Karpas-422 (cell line): ENCODE measurements around the gene KCNQ5. TPM values are rescaled to one million over a fixed set of nuclear protein-coding genes. Genes with fewer than 3 reads are reported as not detected.
A peak's percentile ranks its signal among the peaks of the same experiment; 100 is the strongest.

ENCODE experiments used
- DNase-seq: peaks from one replicate; pipeline ENCODE4 v3.0.0-alpha.2; 2015
- H2AFZ ChIP-seq: fragments of 200-600 bp; sonication (generic); 2 replicates; pipeline ENCODE4 v1.6.1; 2014; ENCODE audit warnings: antibody characterized with exemption, low read length, mixed read lengths
- H3K27ac ChIP-seq: fragments of 200-600 bp; sonication (generic); 2 replicates; pipeline ENCODE4 v1.5.1; 2014; ENCODE audit warnings: mild to moderate bottlenecking, low read length, moderate library complexity
- H3K27me3 ChIP-seq: fragments of 200-600 bp; sonication (generic); 2 replicates; pipeline ENCODE4 v1.6.1; 2014; ENCODE audit warnings: low read length, mixed read lengths
- H3K36me3 ChIP-seq: fragments of 200-600 bp; sonication (generic); 2 replicates; pipeline ENCODE4 v1.6.1; 2014; ENCODE audit warnings: low read length, mixed read lengths; ENCODE audit not compliant: insufficient read depth
- H3K4me1 ChIP-seq: fragments of 200-600 bp; sonication (generic); 2 replicates; pipeline ENCODE4 v1.6.1; 2014; ENCODE audit warnings: mild to moderate bottlenecking, low read length, mixed read lengths
- H3K4me2 ChIP-seq: fragments of 200-600 bp; sonication (generic); 2 replicates; pipeline ENCODE4 v1.6.1; 2014; ENCODE audit warnings: low read length, low read depth, mild to moderate bottlenecking; ENCODE audit not compliant: poor library complexity, severe bottlenecking
- H3K4me3 ChIP-seq: fragments of 200-600 bp; sonication (generic); 2 replicates; pipeline ENCODE4 v1.5.1; 2014; ENCODE audit warnings: mild to moderate bottlenecking, antibody characterized with exemption, low read length, mixed read lengths
- H3K79me2 ChIP-seq: fragments of 200-600 bp; sonication (generic); 2 replicates; pipeline ENCODE4 v1.6.1; 2014; ENCODE audit warnings: mild to moderate bottlenecking, low read length, mixed read lengths
- H3K9ac ChIP-seq: fragments of 200-600 bp; sonication (generic); 2 replicates; pipeline ENCODE4 v1.6.0; 2014; ENCODE audit warnings: low read length
- H3K9me2 ChIP-seq: fragments of 200-600 bp; sonication (generic), shearing (Covaris generic); replicated peaks from 2 replicates; pipeline ENCODE4 v1.6.0; 2014; ENCODE audit warnings: mild to moderate bottlenecking, low read length, moderate library complexity; ENCODE audit not compliant: insufficient read depth
- H3K9me3 ChIP-seq: fragments of 300-700, 200-600 bp; sonication (generic); 2 replicates; pipeline ENCODE4 v1.6.1; 2014; ENCODE audit warnings: low read length, mixed read lengths
- H4K20me1 ChIP-seq: fragments of 200-600 bp; sonication (generic); 2 replicates; pipeline ENCODE4 v1.6.1; 2014; ENCODE audit warnings: mild to moderate bottlenecking, antibody characterized with exemption, low read length, low read depth; ENCODE audit not compliant: insufficient read depth
- total RNA-seq: library from RNA; depleted of rRNA; stranded (reverse); fragments of >200 nt; shearing (Covaris generic); gene quantifications from 2 replicates; pipeline ENCODE4 v1.2.3, GENCODE V29; 2014; ENCODE audit warnings: low replicate concordance

KCNQ5 gene
- total RNA-seq, 1 experiment from 2014 or later: 50.5 TPM

- Histone ChIP-seq H3K4me3 (no peak overlapping the region), H3K79me2 (peaks cover 98% of the 10 kb centered on the region), H3K27me3 (no peaks in the 10 kb centered on the region), H3K27ac (no peak overlapping the region), H3K9ac (no peak overlapping the region), H2AFZ (no peak overlapping the region), H3K4me2 (no peak overlapping the region), H4K20me1 (no peaks in the 10 kb centered on the region), H3K4me1 (no peaks in the 10 kb centered on the region), H3K9me3 (no peaks in the 10 kb centered on the region; the same call in 1 of the 2 replicates), H3K9me2 (no peaks in the 10 kb centered on the region), H3K36me3 (peaks cover 6% of the 10 kb centered on the region; the same call in 1 of the 2 replicates)
- no peak for DNase-seq
Measured at GRCh38 chr6:72699159-72699558, 77.3 kb downstream of the KCNQ5 start.

- H3K9me2 ChIP-seq: no peaks in the 10 kb centered on the region
- H3K27ac ChIP-seq: no peak overlapping the region
- no peaks in the 10 kb centered on the region for H3K9me3 ChIP-seq
- H3K9ac ChIP-seq: no peak overlapping the region
- H2AFZ ChIP-seq: no peak overlapping the region
- no peaks in the 10 kb centered on the region for H3K27me3 ChIP-seq
- no peaks in the 10 kb centered on the region for H3K4me1 ChIP-seq
- no peak for DNase-seq
- peaks cover 98% of the 10 kb centered on the region for H3K79me2 ChIP-seq
- H4K20me1 ChIP-seq: no peaks in the 10 kb centered on the region
- H3K4me2 ChIP-seq: no peak overlapping the region
- H3K4me3 ChIP-seq: no peak overlapping the region
- no peaks in the 10 kb centered on the region for H3K36me3 ChIP-seq
Measured at GRCh38 chr6:72702421-72702820, 80.6 kb downstream of the KCNQ5 start.

GRCh38 chr6:72703093-72703492 lies 81.2 kb downstream of the KCNQ5 start:
- Histone ChIP-seq H3K27ac (no peak overlapping the region), H3K9ac (no peak overlapping the region), H3K79me2 (peaks cover 98% of the 10 kb centered on the region), H2AFZ (no peak overlapping the region), H3K4me1 (no peaks in the 10 kb centered on the region), H3K4me2 (no peak overlapping the region), H3K36me3 (no peaks in the 10 kb centered on the region), H3K9me3 (no peaks in the 10 kb centered on the region), H3K27me3 (no peaks in the 10 kb centered on the region), H4K20me1 (no peaks in the 10 kb centered on the region), H3K9me2 (no peaks in the 10 kb centered on the region), H3K4me3 (no peak overlapping the region)
- DNase-seq: no peak

- H3K27ac ChIP-seq: no peak overlapping the region
- no peaks in the 10 kb centered on the region for H3K9me3 ChIP-seq
- peaks cover 98% of the 10 kb centered on the region for H3K79me2 ChIP-seq
- H3K9me2 ChIP-seq: no peaks in the 10 kb centered on the region
- no peaks in the 10 kb centered on the region for H3K36me3 ChIP-seq
- DNase-seq: no peak
- no peaks in the 10 kb centered on the region for H4K20me1 ChIP-seq
- no peak overlapping the region for H3K4me3 ChIP-seq
- H3K27me3 ChIP-seq: no peaks in the 10 kb centered on the region
- no peaks in the 10 kb centered on the region for H3K4me1 ChIP-seq
- H3K9ac ChIP-seq: no peak overlapping the region
- H3K4me2 ChIP-seq: no peak overlapping the region
- no peak overlapping the region for H2AFZ ChIP-seq
Measured at GRCh38 chr6:72704979-72705378, 83.1 kb downstream of the KCNQ5 start.

GRCh38 chr6:72709431-72709830 lies 87.6 kb downstream of the KCNQ5 start:
- Histone ChIP-seq H4K20me1 (no peaks in the 10 kb centered on the region), H3K4me2 (no peak overlapping the region), H3K9me3 (no peaks in the 10 kb centered on the region), H2AFZ (no peak overlapping the region), H3K4me1 (peaks cover 13% of the 10 kb centered on the region), H3K27ac (no peak overlapping the region), H3K36me3 (no peaks in the 10 kb centered on the region), H3K9me2 (no peaks in the 10 kb centered on the region), H3K79me2 (peaks cover 99% of the 10 kb centered on the region), H3K4me3 (no peak overlapping the region), H3K27me3 (no peaks in the 10 kb centered on the region), H3K9ac (no peak overlapping the region)
- DNase-seq: no peak

GRCh38 chr6:72711731-72712130 lies 89.9 kb downstream of the KCNQ5 start:
- peaks cover 98% of the 10 kb centered on the region for H3K79me2 ChIP-seq
- peaks cover 23% of the 10 kb centered on the region for H3K4me1 ChIP-seq
- H2AFZ ChIP-seq: no peak overlapping the region
- no peak overlapping the region for H3K4me2 ChIP-seq
- no peaks in the 10 kb centered on the region for H3K9me3 ChIP-seq
- H3K36me3 ChIP-seq: no peaks in the 10 kb centered on the region
- no peaks in the 10 kb centered on the region for H4K20me1 ChIP-seq
- H3K9ac ChIP-seq: no peak overlapping the region
- DNase-seq: peak; percentile 50
- no peaks in the 10 kb centered on the region for H3K9me2 ChIP-seq
- no peaks in the 10 kb centered on the region for H3K27me3 ChIP-seq
- no peak overlapping the region for H3K27ac ChIP-seq
- no peak overlapping the region for H3K4me3 ChIP-seq

- H3K27ac ChIP-seq: no peak overlapping the region
- H4K20me1 ChIP-seq: no peaks in the 10 kb centered on the region
- DNase-seq: no peak
- H3K9ac ChIP-seq: no peak overlapping the region
- no peak overlapping the region for H3K4me3 ChIP-seq
- no peaks in the 10 kb centered on the region for H3K9me2 ChIP-seq
- H3K4me2 ChIP-seq: no peak overlapping the region
- H3K27me3 ChIP-seq: no peaks in the 10 kb centered on the region
- no peaks in the 10 kb centered on the region for H3K9me3 ChIP-seq
- H3K79me2 ChIP-seq: peaks cover 98% of the 10 kb centered on the region
- H3K36me3 ChIP-seq: no peaks in the 10 kb centered on the region
- no peak overlapping the region for H2AFZ ChIP-seq
- H3K4me1 ChIP-seq: peaks cover 23% of the 10 kb centered on the region
Measured at GRCh38 chr6:72712910-72713309, 91.0 kb downstream of the KCNQ5 start.

GRCh38 chr6:72715119-72715518 lies 93.3 kb downstream of the KCNQ5 start:
- Histone ChIP-seq H2AFZ (no peak overlapping the region), H3K27me3 (no peaks in the 10 kb centered on the region), H3K9me3 (no peaks in the 10 kb centered on the region), H3K9ac (no peak overlapping the region), H3K27ac (no peak overlapping the region), H3K4me2 (no peak overlapping the region), H3K36me3 (no peaks in the 10 kb centered on the region), H3K4me3 (no peak overlapping the region), H3K9me2 (no peaks in the 10 kb centered on the region), H4K20me1 (no peaks in the 10 kb centered on the region), H3K79me2 (peaks cover 97% of the 10 kb centered on the region), H3K4me1 (peaks cover 30% of the 10 kb centered on the region)
- no peak for DNase-seq

- Histone ChIP-seq H3K9me2 (no peaks in the 10 kb centered on the region), H3K27ac (no peak overlapping the region), H3K4me3 (no peak overlapping the region), H3K9ac (no peak overlapping the region), H4K20me1 (no peaks in the 10 kb centered on the region), H2AFZ (no peak overlapping the region), H3K4me2 (no peak overlapping the region), H3K9me3 (no peaks in the 10 kb centered on the region), H3K79me2 (peaks cover 97% of the 10 kb centered on the region), H3K36me3 (no peaks in the 10 kb centered on the region), H3K27me3 (no peaks in the 10 kb centered on the region), H3K4me1 (peaks cover 30% of the 10 kb centered on the region)
- no peak for DNase-seq
Measured at GRCh38 chr6:72716916-72717315, 95.1 kb downstream of the KCNQ5 start.
